BE2C (cell line): ENCODE measurements around the gene TMEM31.
A peak's percentile ranks its signal among the peaks of the same experiment; 100 is the strongest.

Experiments used
- DNase-seq: peaks from one replicate; pipeline ENCODE4 v3.0.0-alpha.2; 2020
- H3K27me3 ChIP-seq: fragments of 250-450 bp; sonication (Bioruptor Pico); 2 replicates; pipeline ENCODE4 v1.5.1; 2020; ENCODE audit warnings: mild to moderate bottlenecking
- H3K36me3 ChIP-seq: fragments of 250-450 bp; sonication (Bioruptor Pico); 2 replicates; pipeline ENCODE4 v1.5.1; 2020; ENCODE audit warnings: mild to moderate bottlenecking
- H3K4me1 ChIP-seq: fragments of 250-450 bp; sonication (Bioruptor Pico); 2 replicates; pipeline ENCODE4 v1.5.1; 2020
- H3K4me3 ChIP-seq: 2 replicates; pipeline ENCODE4 v1.5.1; 2011; ENCODE audit warnings: low read depth, low read length
- H3K9me3 ChIP-seq: fragments of 250-450 bp; sonication (Bioruptor Pico); 2 replicates; pipeline ENCODE4 v1.5.1; 2020
- CTCF ChIP-seq: IDR thresholded peaks from 2 replicates; pipeline ENCODE4 v1.5.1; 2012; ENCODE audit warnings: mild to moderate bottlenecking, low read depth, low read length

TMEM31 gene

GRCh38 chrX:103687696-103688201 lies 23.0 kb upstream of the TMEM31 start:
- no peaks in the 10 kb centered on the region for H3K27me3 ChIP-seq
- no peaks in the 10 kb centered on the region for H3K9me3 ChIP-seq
- peak overlapping the region; percentile 78 for H3K4me3 ChIP-seq
- TF ChIP-seq CTCF, result peak; percentile 78
- DNase-seq, result peak; percentile 75
- no peaks in the 10 kb centered on the region for H3K4me1 ChIP-seq
- peaks cover 21% of the 10 kb centered on the region for H3K36me3 ChIP-seq

DNA sequence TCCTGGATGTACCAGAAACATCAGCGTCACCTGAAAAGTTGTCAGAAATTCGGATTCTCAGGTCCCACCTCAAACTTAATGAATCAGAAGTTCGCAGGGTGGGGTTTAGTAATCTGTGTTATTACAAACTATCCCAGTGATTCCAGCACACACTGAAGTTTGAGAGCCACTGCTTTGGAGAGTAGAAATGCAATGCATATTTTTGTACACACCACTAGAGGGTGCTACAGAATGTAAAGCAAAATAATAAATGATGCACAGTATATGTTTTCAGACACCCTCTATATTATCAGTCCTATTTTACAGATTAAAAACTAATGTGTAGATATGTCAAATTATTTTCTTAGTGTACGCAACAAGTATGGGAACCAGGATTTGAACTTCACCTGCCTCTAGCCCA lies 21.8 kb upstream of the TMEM31 start:
- Histone ChIP-seq H3K4me3 (no peak overlapping the region), H3K4me1 (no peaks in the 10 kb centered on the region), H3K27me3 (no peaks in the 10 kb centered on the region), H3K9me3 (no peaks in the 10 kb centered on the region), H3K36me3 (peaks cover 9% of the 10 kb centered on the region)
- no peak for DNase-seq
- peak; percentile 59 for TF ChIP-seq CTCF

DNA sequence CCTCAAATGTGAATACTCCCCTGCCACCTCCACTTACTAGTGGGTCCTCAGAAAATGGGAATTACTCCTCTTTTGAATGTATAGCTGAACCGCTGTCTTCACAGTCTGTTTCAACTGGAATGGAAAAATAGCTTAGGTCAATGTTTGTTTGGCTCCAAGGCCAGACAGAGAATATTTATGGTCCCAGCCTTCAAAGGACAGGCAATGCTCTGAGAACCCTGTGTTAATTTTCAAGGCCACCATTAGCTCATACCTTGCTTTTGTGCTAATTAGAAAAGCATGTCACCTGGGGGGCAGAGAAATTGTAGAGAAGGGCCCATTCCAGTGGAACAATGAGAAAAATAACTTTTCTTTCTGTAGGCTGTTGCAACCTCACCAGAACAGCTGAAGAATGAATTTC lies 19.6 kb upstream of the TMEM31 start:
- Histone ChIP-seq H3K4me3 (no peak overlapping the region), H3K36me3 (no peaks in the 10 kb centered on the region), H3K4me1 (no peaks in the 10 kb centered on the region), H3K9me3 (no peaks in the 10 kb centered on the region), H3K27me3 (no peaks in the 10 kb centered on the region)
- no peak for DNase-seq
- TF ChIP-seq CTCF, result no peak

GRCh38 chrX:103697687-103698086 lies 13.0 kb upstream of the TMEM31 start:
- Histone ChIP-seq H3K9me3 (no peaks in the 10 kb centered on the region), H3K4me3 (no peak overlapping the region), H3K4me1 (no peaks in the 10 kb centered on the region), H3K36me3 (no peaks in the 10 kb centered on the region), H3K27me3 (no peaks in the 10 kb centered on the region)
- TF ChIP-seq CTCF, result no peak
- no peak for DNase-seq

DNA sequence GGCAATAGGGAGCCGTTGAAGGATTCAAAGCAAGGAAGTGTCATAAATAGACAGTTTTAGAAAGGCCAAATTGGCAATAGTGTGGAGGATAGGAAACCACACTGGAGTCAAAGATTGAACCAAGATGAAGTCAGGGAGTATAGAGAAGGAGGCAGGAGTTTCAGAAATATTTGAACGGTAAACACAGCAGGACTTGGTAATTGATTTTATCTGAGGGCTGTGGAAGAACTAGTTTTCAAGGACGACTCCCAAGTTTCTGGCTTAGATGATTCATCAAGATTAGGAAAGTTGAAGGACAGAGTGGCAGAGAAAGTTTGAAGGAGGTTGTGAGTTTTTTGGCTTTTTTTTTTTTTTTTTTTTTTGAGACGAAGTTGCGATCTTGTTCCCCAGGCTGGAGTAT lies 11.5 kb upstream of the TMEM31 start:
- Histone ChIP-seq H3K9me3 (no peaks in the 10 kb centered on the region), H3K27me3 (no peaks in the 10 kb centered on the region), H3K4me1 (no peaks in the 10 kb centered on the region), H3K36me3 (no peaks in the 10 kb centered on the region), H3K4me3 (no peak overlapping the region)
- TF ChIP-seq CTCF, result no peak
- DNase-seq, result no peak

DNA sequence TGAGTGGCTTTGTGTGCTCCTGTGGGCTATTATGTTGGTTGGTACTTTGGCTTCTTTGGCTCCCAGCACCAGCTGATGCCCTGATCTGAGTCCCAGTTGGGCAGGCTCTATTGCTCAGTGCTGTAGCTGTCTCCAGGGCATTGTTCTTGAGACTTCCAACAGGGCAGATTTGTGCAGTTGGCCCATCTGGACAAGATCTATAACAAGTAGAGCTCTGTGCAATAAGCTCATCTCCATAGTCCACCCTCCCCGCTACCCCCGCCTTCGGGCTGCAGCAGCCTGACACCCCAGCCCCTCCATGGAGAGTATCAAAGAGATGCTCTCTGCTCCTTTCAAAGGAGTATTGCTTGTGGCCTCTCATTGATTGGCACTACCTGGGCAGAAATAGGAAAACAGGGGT lies 5.8 kb upstream of the TMEM31 start:
- no peak for TF ChIP-seq CTCF

More for the DNA sequence above, 5.8 kb upstream of the TMEM31 start:
- no peaks in the 10 kb centered on the region for H3K36me3 ChIP-seq
- H3K9me3 ChIP-seq, result no peaks in the 10 kb centered on the region
- H3K27me3 ChIP-seq, result no peaks in the 10 kb centered on the region
- H3K4me1 ChIP-seq, result no peaks in the 10 kb centered on the region
- DNase-seq, result no peak
- no peak overlapping the region for H3K4me3 ChIP-seq
